GM10847 (cell line): ENCODE data around the gene CDON.

Experiments
- POLR2A ChIP-seq: IDR thresholded peaks from 2 replicates; pipeline ENCODE4 v1.6.1; 2011; ENCODE audit not compliant: insufficient read length; ENCODE audit errors: extremely low read depth

CDON gene

DNA sequence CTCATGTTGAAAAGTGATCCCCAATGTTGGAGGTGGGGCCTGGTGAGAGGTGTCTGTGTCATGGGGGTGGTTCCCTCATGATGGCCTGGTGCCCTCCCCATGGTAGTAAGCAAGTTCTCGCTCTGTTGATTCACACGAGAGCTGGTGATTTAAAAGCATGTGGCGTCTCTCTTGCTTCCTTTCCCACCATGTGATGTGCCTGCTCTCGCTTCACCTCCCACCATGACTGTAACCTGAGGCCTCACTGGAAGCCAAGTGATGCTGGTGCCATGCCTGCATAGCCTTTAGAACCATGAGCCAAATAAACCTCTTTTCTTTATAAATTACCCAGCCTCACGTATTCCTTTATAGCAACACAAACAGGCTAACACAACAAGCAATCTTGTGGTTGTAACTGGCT lies 64.4 kb downstream of the CDON start:
- no peak for TF ChIP-seq POLR2A

- TF ChIP-seq POLR2A, result no peak
These were observed 67.4 kb downstream of the CDON start for GRCh38 chr11:125995313-125995712.

DNA sequence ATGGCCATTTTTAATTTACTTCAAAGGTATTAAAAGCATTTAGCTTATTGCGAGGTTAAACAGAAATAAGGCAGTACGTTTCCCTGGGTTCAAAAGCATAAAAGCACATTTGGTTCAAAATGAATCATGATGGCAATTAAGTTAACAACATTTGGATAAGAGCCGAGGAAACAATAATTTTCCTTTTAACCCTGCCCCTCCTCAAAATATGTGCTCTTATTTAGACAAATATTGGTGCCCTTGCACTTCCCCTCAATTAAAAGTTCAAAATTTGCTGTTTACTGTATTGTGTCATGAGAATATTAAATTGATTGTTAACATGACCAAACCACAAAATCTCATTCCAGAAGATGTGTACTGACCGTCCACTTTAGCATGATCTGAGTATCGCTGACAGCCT lies 68.2 kb downstream of the CDON start:
- TF ChIP-seq POLR2A, result no peak

GRCh38 chr11:125992893-125993292 lies 69.8 kb downstream of the CDON start:
- no peak for TF ChIP-seq POLR2A

DNA sequence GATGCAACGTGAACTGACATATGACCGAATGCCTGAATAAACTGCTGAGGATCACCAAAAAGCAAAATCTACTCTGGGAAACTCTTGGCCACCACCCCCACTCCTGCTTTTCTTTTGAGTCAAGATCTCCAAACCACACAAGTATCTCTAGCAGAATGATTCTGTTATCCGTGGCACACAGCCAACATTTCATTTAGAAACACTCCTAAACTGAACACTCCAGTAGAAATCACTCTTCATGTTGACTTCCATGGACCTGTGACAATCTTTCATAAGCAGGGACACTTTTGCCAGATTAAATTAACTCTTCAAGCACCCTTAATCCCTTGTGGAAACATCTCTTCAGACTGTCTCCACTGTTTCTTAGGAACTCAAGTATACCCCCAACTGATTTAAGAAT lies 72.4 kb downstream of the CDON start:
- TF ChIP-seq POLR2A, result no peak

DNA sequence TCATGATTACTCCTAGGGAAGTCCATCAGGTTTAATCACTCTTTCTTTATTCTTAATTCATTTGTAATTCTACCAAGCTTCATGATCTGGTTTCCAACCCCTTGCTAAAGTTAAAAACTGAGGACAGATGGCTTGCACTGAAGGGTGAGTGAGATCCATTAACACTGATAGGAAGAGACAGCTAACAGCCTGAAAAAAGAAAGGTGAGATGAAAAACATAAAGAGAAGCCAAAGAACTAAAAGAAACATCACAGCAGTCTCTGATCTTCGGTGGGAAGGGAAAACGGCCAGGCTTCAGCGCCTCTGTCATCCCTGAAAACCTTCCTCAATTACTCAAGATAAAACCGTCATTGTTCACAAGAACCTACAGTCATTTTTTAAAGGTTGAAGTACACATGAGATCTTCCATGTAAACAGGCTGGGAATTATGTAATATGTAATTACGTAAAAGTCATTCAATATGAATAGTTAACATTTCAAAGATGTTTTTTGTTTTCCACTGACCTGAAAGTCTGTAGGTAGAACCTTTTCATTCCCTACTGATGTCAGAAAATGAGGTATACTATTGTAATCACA lies 75.5 kb downstream of the CDON start:
- TF ChIP-seq POLR2A, result no peak

DNA sequence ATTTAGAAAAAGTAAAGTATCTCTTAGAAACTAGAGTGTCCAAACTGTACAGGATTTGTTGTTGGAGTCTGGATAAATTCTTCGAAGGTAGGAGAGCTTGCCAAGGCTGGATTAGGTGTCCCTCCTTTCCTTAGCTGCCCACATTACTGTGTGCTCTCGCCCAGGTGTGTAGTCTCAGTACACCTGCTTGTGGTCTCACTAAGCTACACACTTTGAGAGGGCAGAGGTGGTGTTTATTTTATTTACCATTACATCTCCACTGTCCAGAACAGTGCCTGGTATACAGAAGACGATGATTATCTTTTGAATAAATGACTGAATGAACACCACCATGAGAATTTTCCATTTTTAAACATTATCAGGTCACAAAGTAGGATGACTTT lies 80.3 kb downstream of the CDON start:
- no peak for TF ChIP-seq POLR2A

DNA sequence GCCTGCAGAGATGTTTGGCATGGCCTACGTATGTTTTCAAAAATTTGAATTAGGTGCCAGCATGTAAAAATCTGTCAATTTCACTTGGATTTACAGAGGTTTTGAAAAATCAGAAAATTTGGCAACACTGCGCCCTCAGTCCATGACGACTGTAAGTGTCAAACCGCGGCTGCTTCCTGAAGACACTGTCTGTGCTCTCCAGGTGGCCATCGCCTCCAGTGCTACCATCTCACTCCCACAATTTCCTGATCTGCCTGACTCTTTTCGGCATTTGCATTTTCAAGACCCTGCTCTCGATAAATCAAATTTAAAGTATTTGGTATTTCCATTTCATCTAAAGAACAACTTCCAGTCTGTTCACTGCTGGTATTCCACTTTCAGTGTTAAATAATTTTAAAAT lies 82.2 kb downstream of the CDON start:
- no peak for TF ChIP-seq POLR2A

- no peak for TF ChIP-seq POLR2A
These were observed 83.2 kb downstream of the CDON start for GRCh38 chr11:125979511-125979910.

GRCh38 chr11:125978778-125979407 lies 83.8 kb downstream of the CDON start:
- TF ChIP-seq POLR2A, result no peak

GRCh38 chr11:125978181-125978716 lies 84.4 kb downstream of the CDON start:
- TF ChIP-seq POLR2A, result no peak

DNA sequence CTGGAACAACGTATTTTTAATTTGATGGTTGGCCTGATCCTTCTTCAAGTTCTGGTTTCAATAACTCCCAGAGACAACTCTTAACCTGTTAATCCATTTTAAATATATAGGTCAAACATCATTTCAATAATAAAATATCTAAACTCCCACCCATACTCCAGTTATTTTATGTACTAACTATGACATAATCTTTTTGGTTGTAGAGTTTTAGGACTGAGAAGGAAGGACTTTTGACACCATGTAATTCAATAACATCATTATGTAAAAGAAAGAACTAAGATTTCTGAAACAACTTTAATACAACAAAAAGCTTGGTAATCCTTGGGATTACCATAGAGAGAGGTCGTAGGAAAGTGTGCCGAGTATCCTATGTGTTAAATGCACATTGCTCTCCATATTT lies 85.3 kb downstream of the CDON start:
- no peak for TF ChIP-seq POLR2A

DNA sequence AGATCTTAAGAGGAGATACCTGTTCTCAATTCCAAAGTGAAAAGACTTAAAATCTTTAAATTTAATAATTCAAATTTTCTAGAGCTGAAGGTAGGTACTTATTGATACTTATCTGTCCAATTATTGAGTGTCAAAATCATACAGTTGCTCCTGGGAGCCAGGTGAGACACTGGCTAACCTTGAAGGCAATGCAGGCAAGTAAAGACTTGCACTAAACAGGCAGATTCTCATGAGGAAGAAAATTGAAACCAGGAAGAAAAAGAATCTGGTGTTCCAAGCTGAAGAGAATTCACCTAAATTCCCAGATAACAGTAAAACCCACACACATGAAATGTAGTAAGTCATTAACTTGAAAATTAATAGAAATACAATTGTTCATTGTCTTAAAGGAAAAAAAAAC lies 86.5 kb downstream of the CDON start:
- TF ChIP-seq POLR2A, result no peak

DNA sequence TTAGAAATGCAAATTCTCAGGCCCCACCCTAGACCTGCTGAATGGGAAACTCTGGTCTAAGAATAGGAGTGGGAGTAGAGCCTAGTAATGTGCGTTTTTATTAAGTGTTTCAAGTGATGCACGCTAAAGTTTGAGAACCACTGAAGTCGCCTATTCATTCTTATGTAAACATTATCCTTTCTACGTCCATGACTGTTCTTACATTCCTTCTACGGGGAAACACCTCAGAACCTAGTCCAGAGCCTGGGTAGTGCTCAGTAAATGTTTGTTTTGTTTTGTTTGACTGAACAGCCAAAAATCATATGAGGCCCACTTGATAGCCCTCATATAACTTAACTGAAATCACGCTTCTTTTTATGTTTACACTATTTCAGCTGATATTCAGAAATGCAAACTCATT lies 87.0 kb downstream of the CDON start:
- TF ChIP-seq POLR2A, result no peak

DNA sequence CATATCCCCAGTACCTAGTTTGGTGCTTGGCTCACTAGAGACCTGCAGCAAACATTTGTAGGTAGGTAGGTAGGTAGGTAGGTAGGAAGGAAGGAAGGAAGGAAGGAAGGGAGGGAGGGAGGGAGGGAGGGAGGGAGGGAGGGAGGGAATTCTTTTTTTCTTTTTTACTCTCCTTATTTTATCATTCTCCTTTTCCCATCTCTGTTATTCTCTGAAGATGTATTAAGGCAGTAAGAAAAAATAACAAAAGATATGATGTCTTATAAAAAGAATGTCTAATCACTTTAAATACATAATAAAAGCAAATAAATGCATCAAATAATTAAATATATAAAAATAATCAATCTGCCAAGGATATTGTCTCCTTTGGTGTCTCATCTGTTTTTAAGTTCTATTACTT lies 88.4 kb downstream of the CDON start:
- no peak for TF ChIP-seq POLR2A

GRCh38 chr11:125971618-125972017 lies 91.0 kb downstream of the CDON start:
- no peak for TF ChIP-seq POLR2A

GRCh38 chr11:125968354-125968753 lies 94.3 kb downstream of the CDON start:
- TF ChIP-seq POLR2A, result no peak
